Measurements from ENCODE around the gene IL17REL. TPM values are rescaled to one million over a fixed set of nuclear protein-coding genes. Genes with fewer than 3 reads are reported as not detected.
A peak's percentile ranks its signal among the peaks of the same experiment; 100 is the strongest.

The IL17REL gene
- total and polyA plus RNA-seq, 2 of the 13 experiments (the other 11 are each of a cell fraction or from before 2014, with no cell fraction given) = not detected

- TF ChIP-seq ZNF691 (CRISPR knock-in tag; IDR thresholded peaks at IDR 0.05; ENCODE audit: borderline replicate concordance, low read depth) = 0 out of 2 replicates have a peak, but pooled peaks have one; percentile 14
- TF ChIP-seq ZNF564 (CRISPR knock-in tag; IDR thresholded peaks at IDR 0.05) = peak; percentile 87
- peak; percentile 47; the same call in 1 of the 2 replicates for TF ChIP-seq ZBTB44 (CRISPR knock-in tag; IDR thresholded peaks at IDR 0.05)
- TF ChIP-seq ZNF318 (CRISPR knock-in tag; IDR thresholded peaks at IDR 0.05) = no peak; the same call in 1 of the 2 replicates
- TF ChIP-seq CBFB (CRISPR knock-in tag; IDR thresholded peaks at IDR 0.05) = no peak
- TF ChIP-seq ZNF275 (CRISPR knock-in tag; IDR thresholded peaks at IDR 0.05; ENCODE audit: borderline replicate concordance) = 0 out of 2 replicates have a peak, but pooled peaks have one; percentile 73
- peak; percentile 85; the same call in 1 of the 2 replicates for TF ChIP-seq BRD4 (CRISPR knock-in tag; IDR thresholded peaks at IDR 0.05)
- no peak for TF ChIP-seq ZFP1 (CRISPR knock-in tag; IDR thresholded peaks at IDR 0.05)
- TF ChIP-seq ZMAT3 (CRISPR knock-in tag; conservative IDR thresholded peaks at IDR 0.05) = peak; percentile 97; the same call in 1 of the 2 replicates
- peak; percentile 84 for TF ChIP-seq NFYC (CRISPR knock-in tag; IDR thresholded peaks at IDR 0.05)
- TF ChIP-seq ZBTB43 (CRISPR knock-in tag; conservative IDR thresholded peaks at IDR 0.05) = peak; percentile 26
These were observed 52.2 kb downstream of the IL17REL start, which contains the start of gene PIM3 (continued) for GRCh38 chr22:49960159-49961004.

Data from HepG2 (cell line).